Measurements from ENCODE around the gene ELMOD1.
"Not testable (repeated sequence)": the region's sequence is repeated elsewhere in the genome, so short reads cannot be mapped to it uniquely, and the experiment has no call there.

Gene ELMOD1

GRCh38 chr11:107576497-107577345, 14.2 kb upstream of the ELMOD1 start:
- H3K36me3 ChIP-seq (ENCODE audit: control insufficient read depth in 2 of 2, insufficient read depth in 1 of 2, low read length in 2 of 2); H3K4me1 ChIP-seq (ENCODE audit: control insufficient read depth, insufficient read depth, low read length); H3K9me3 ChIP-seq (ENCODE audit: control insufficient read depth, insufficient read depth, low read depth, low read length); POLR2A ChIA-PET; H3K27ac ChIP-seq (ENCODE audit: extremely low read depth, low read depth, low read length); H3K4me3 ChIP-seq (ENCODE audit: low read depth, low read length): not testable (repeated sequence)
- CTCF ChIA-PET = interaction anchor here (0.5 to 7.4 kb wide), 21 partner anchors 11 to 245 kb away, joined by 3 to 53 read pairs (median 4); partner anchors contain the start of gene ALKBH8
- TF ChIP-seq ZNF335 (tag by site-specific recombination; conservative IDR thresholded peaks at IDR 0.05) (peak; percentile 48; the same call in 1 of the 2 replicates), ZNF654 (tag by site-specific recombination; IDR thresholded peaks at IDR 0.05; ENCODE audit: low read depth) (peak; percentile 67), PRDM4 (tag by site-specific recombination; IDR thresholded peaks at IDR 0.05) (peak; percentile 58)

- H3K4me1 ChIP-seq (ENCODE audit: control insufficient read depth, insufficient read depth, low read length) = no peaks in the 10 kb centered on the region
- no peak overlapping the region for H3K4me3 ChIP-seq (ENCODE audit: low read depth, low read length)
- H3K27ac ChIP-seq (ENCODE audit: extremely low read depth, low read depth, low read length) = no peak overlapping the region
- ChIA-PET CTCF (interaction anchor here (1.0 to 7.4 kb wide), 7 partner anchors 10 to 191 kb away, joined by 3 to 53 read pairs (median 7); partner anchors contain the start of gene ALKBH8), POLR2A (no interaction called here)
- no peaks in the 10 kb centered on the region for H3K9me3 ChIP-seq (ENCODE audit: control insufficient read depth, insufficient read depth, low read depth, low read length)
- no peaks in the 10 kb centered on the region for H3K36me3 ChIP-seq (ENCODE audit: control insufficient read depth in 2 of 2, insufficient read depth in 1 of 2, low read length in 2 of 2)
- TF ChIP-seq ZBTB8A (tag by site-specific recombination; IDR thresholded peaks at IDR 0.05) (no peak), ZNF19 (tag by site-specific recombination; IDR thresholded peaks at IDR 0.05; ENCODE audit: low read depth) (no peak), INSM2 (tag by site-specific recombination; IDR thresholded peaks at IDR 0.05) (no peak), ZFP37 (tag by site-specific recombination; IDR thresholded peaks at IDR 0.05) (no peak), ZNF140 (tag by site-specific recombination; IDR thresholded peaks at IDR 0.05) (no peak), ZNF561 (tag by site-specific recombination; IDR thresholded peaks at IDR 0.05; ENCODE audit: borderline replicate concordance) (no peak), ZNF777 (tag by site-specific recombination; IDR thresholded peaks at IDR 0.05; ENCODE audit: borderline replicate concordance) (no peak), MYNN (tag by site-specific recombination; IDR thresholded peaks at IDR 0.05; ENCODE audit: borderline replicate concordance) (no peak)
These were observed 13.6 kb upstream of the ELMOD1 start for GRCh38 chr11:107577346-107577711.

GRCh38 chr11:107579169-107579568, 11.8 kb upstream of the ELMOD1 start:
- H3K27ac ChIP-seq (ENCODE audit: extremely low read depth, low read depth, low read length); POLR2A ChIA-PET; H3K4me3 ChIP-seq (ENCODE audit: low read depth, low read length); H3K4me1 ChIP-seq (ENCODE audit: control insufficient read depth, insufficient read depth, low read length); H3K9me3 ChIP-seq (ENCODE audit: control insufficient read depth, insufficient read depth, low read depth, low read length); H3K36me3 ChIP-seq (ENCODE audit: control insufficient read depth in 2 of 2, insufficient read depth in 1 of 2, low read length in 2 of 2): not testable (repeated sequence)
- CTCF ChIA-PET = interaction anchor here (0.7 to 4.3 kb wide), 3 partner anchors 37 to 110 kb away, joined by 3 to 53 read pairs (median 5); no protein-coding TSS in a partner anchor
- TF ChIP-seq ZNF580 (tag by site-specific recombination; IDR thresholded peaks at IDR 0.05) (peak; percentile 62; the same call in 1 of the 2 replicates), ZNF146 (tag by site-specific recombination; IDR thresholded peaks at IDR 0.05) (peak; percentile 92)
